Myocyte (in vitro differentiated cells): ENCODE results near the gene FPR2. TPM values are rescaled to one million over a fixed set of nuclear protein-coding genes. Genes with fewer than 3 reads are reported as not detected.
"Not testable (repeated sequence)": the region's sequence is repeated elsewhere in the genome, so short reads cannot be mapped to it uniquely, and the experiment has no call there.

Experiments
- DNase-seq: peaks from one replicate; pipeline ENCODE4 v3.0.0-alpha.2; 2012; ENCODE audit warnings: low read depth
- total RNA-seq: library from RNA; depleted of rRNA; stranded (reverse); fragments of >200 nt; gene quantifications from 2 replicates; pipeline ENCODE4 v1.2.3, GENCODE V29; 2014

FPR2 gene
- total RNA-seq, 1 donor from 2014 or later = not detected

- DNase-seq = peak; percentile 74
Measured at GRCh38 chr19:51739466-51740213, 21.3 kb upstream of the FPR2 start.

GRCh38 chr19:51740356-51740755 is 20.6 kb upstream of the FPR2 start:
- DNase-seq = no peak

GRCh38 chr19:51742789-51743188 is 18.2 kb upstream of the FPR2 start:
- DNase-seq = peak; percentile 62

GRCh38 chr19:51743405-51743804 is 17.6 kb upstream of the FPR2 start:
- no peak for DNase-seq

- DNase-seq = no peak
Measured at GRCh38 chr19:51746731-51747130, 14.2 kb upstream of the FPR2 start.

- peak; percentile 86 for DNase-seq
Measured at GRCh38 chr19:51749979-51750378, 11.0 kb upstream of the FPR2 start.

- DNase-seq = peak; percentile 42
Measured at GRCh38 chr19:51750400-51751094, 10.4 kb upstream of the FPR2 start.

- peak; percentile 34 for DNase-seq
Measured at GRCh38 chr19:51751655-51752054, 9.3 kb upstream of the FPR2 start, which contains the start of gene FPR1. TSS of gene FPR1 (minus strand) at chr19:51751878. CDS start at chr19:51746994, 4,884 bp downstream.

- no peak for DNase-seq
Measured at GRCh38 chr19:51754109-51754508, 6.9 kb upstream of the FPR2 start.

- DNase-seq = no peak
Measured at GRCh38 chr19:51754770-51755169, 6.2 kb upstream of the FPR2 start.

GRCh38 chr19:51755571-51755970 is 5.4 kb upstream of the FPR2 start:
- no peak for DNase-seq

GRCh38 chr19:51761696-51762095 is 716 bp downstream of the FPR2 start:
- no peak for DNase-seq

GRCh38 chr19:51765086-51765485 is 4.1 kb downstream of the FPR2 start:
- no peak for DNase-seq

GRCh38 chr19:51766461-51766860 is 5.5 kb downstream of the FPR2 start:
- DNase-seq = no peak

- DNase-seq = no peak
Measured at GRCh38 chr19:51771376-51772130, 10.6 kb downstream of the FPR2 start.

- DNase-seq = no peak
Measured at GRCh38 chr19:51772977-51773376, 12.0 kb downstream of the FPR2 start.

- not testable (repeated sequence) for DNase-seq
Measured at GRCh38 chr19:51776561-51776960, 15.6 kb downstream of the FPR2 start.

- peak; percentile 89 for DNase-seq
Measured at GRCh38 chr19:51777570-51778462, 16.8 kb downstream of the FPR2 start.

GRCh38 chr19:51779181-51779580 is 18.2 kb downstream of the FPR2 start:
- DNase-seq = no peak

GRCh38 chr19:51779703-51780102 is 18.7 kb downstream of the FPR2 start:
- DNase-seq = no peak

GRCh38 chr19:51780270-51780669 is 19.3 kb downstream of the FPR2 start:
- no peak for DNase-seq
